Measurements from ENCODE around the gene FRMD4A. TPM values are rescaled to one million over a fixed set of nuclear protein-coding genes. Genes with fewer than 3 reads are reported as not detected.
A peak's percentile ranks its signal among the peaks of the same experiment; 100 is the strongest.

Gene FRMD4A
- total and polyA plus RNA-seq, 11 donors, result 12.2 to 58.1 (median 28.1) TPM

DNA sequence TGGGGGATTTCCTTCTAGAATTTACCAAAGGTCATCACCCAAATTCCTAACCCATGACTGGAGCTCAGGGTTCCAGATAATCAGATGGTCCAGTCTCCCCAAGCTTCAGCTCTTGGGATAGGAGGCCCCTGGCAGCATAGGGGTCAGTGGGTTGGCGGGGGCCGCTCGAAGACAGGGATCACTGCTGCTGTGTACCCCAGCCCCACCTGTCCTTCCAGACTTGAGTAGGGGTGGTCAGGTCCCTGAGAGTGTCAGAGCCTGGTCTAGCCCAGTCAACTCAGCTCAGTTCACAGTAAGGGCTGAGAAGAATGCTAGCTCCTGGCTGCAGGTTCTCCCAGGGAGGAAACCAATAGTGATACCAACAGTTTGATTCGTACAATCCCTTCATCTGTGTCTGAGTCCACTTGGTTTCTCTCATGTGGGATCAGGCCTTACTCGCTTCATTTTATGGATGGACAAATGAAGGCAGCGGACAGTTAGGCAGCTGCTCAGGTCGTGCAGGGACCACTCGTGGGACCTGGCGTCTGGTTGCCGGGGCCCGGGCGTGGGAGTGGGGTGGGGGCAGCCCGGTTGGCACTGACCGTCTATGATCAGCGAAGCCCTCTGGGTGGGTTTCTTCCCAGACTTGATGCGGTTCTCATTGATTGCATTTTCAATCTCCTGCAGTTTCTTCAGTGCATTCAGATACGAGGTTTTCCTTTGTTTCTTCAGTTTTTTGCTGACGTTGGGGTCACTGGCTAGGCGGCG lies 665.0 kb downstream of the FRMD4A start:
- DNase-seq (no peak), ATAC-seq (no peak)
- TF ChIP-seq POLR2A (IDR thresholded peaks at IDR 0.05), result no peak
- TF ChIP-seq, protein P1, sequence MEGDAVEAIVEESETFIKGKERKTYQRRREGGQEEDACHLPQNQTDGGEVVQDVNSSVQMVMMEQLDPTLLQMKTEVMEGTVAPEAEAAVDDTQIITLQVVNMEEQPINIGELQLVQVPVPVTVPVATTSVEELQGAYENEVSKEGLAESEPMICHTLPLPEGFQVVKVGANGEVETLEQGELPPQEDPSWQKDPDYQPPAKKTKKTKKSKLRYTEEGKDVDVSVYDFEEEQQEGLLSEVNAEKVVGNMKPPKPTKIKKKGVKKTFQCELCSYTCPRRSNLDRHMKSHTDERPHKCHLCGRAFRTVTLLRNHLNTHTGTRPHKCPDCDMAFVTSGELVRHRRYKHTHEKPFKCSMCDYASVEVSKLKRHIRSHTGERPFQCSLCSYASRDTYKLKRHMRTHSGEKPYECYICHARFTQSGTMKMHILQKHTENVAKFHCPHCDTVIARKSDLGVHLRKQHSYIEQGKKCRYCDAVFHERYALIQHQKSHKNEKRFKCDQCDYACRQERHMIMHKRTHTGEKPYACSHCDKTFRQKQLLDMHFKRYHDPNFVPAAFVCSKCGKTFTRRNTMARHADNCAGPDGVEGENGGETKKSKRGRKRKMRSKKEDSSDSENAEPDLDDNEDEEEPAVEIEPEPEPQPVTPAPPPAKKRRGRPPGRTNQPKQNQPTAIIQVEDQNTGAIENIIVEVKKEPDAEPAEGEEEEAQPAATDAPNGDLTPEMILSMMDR (IDR thresholded peaks at IDR 0.05), result no peak
- no peak overlapping the region for H3K4me3 ChIP-seq
- peaks cover 0 to 100% (median 97%) of the 10 kb centered on the region in 9 donors for H3K36me3 ChIP-seq
- peaks cover 0 to 14% (median 2%) of the 10 kb centered on the region in 12 donors for H3K4me1 ChIP-seq
- WGBS, 4 donors, result 93 to 96% (median 95%) methylated on average over 20 of the region's 20 CpGs
- H3K27me3 ChIP-seq, result no peaks in the 10 kb centered on the region
- no peak overlapping the region for H3K27ac ChIP-seq
- no peaks in the 10 kb centered on the region for H3K9me3 ChIP-seq
- intact Hi-C loops (cut with DNase I), result loop anchor here in 4 of 10 donors (5.0 to 10.0 kb wide), 4 partner anchors 37 to 51 kb away; no protein-coding TSS in a partner anchor

DNA sequence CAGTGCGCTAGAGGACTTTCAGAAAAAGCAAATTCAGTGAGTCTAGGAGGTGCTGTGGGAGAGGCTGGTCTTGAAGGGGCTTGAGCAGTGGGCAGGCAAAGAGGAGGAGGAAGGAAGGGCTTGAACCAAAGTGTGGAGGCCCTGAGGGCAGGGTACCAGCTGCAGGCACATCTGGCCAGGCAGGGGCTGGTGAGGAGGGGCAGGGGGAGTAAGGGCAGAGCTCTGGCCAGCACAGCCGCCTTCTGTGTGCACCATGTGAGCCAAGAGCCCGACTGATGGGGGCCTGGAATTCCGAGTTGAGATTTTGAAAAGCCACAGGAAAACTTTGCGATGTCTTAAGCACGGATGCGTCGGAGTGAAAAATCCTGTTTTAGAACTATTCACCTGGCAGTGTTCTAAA lies 669.5 kb downstream of the FRMD4A start:
- 58 to 73% (median 67%) methylated on average over 8 of the region's 8 CpGs for WGBS, 4 donors
- DNase-seq (no peak), ATAC-seq (peak in 1 of 4 donors; percentile 14)
- intact Hi-C loops (cut with DNase I), result loop anchor here in 7 of 10 donors (2.0 to 10.0 kb wide), 6 partner anchors 46 to 118 kb away; no protein-coding TSS in a partner anchor
- peaks cover 0 to 95% (median 82%) of the 10 kb centered on the region in 9 donors for H3K36me3 ChIP-seq
- TF ChIP-seq, protein P1 (IDR thresholded peaks at IDR 0.05), result no peak
- no peak for TF ChIP-seq POLR2A (IDR thresholded peaks at IDR 0.05)
- peaks cover 0 to 28% (median 20%) of the 10 kb centered on the region in 12 donors for H3K4me1 ChIP-seq
- H3K27ac ChIP-seq, result peak overlapping the region in 6 of 12 donors; percentile 12 to 69 (median 40)
- no peaks in the 10 kb centered on the region for H3K9me3 ChIP-seq
- no peaks in the 10 kb centered on the region for H3K27me3 ChIP-seq
- no peak overlapping the region for H3K4me3 ChIP-seq

DNA sequence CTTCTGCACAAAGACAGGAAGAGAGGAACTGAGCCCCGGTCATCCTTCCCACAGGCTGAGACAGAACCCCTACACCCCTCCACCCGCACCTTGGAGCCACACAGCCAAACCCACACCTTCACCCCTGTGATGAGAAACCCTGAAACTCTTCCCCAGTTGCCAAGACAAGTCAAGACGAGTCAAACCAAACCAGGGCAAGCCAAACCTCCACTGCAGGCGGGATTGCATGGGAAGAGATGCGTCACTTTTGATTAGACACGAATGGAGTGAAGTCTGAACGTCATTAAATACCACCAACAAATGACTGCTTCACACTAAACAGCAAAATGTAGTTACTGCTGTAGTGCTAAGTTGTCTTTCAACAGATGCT lies 670.2 kb downstream of the FRMD4A start:
- peak in 2 of 4 donors; percentile 20 to 21 for ATAC-seq
- no peak overlapping the region for H3K4me3 ChIP-seq
- intact Hi-C loops (cut with DNase I), result loop anchor here (1.0 to 10.0 kb wide), 8 partner anchors 46 to 118 kb away; no protein-coding TSS in a partner anchor
- TF ChIP-seq, protein P1 (IDR thresholded peaks at IDR 0.05), result no peak
- TF ChIP-seq POLR2A (IDR thresholded peaks at IDR 0.05), result no peak
- peaks cover 0 to 95% (median 82%) of the 10 kb centered on the region in 9 donors for H3K36me3 ChIP-seq
- no peak for DNase-seq
- peak overlapping the region in 10 of 12 donors; percentile 12 to 76 (median 46) for H3K27ac ChIP-seq
- H3K4me1 ChIP-seq, result peaks cover 0 to 28% (median 20%) of the 10 kb centered on the region in 12 donors
- 60 to 73% (median 66%) methylated on average over 7 of the region's 7 CpGs for WGBS, 4 donors
- H3K27me3 ChIP-seq, result no peaks in the 10 kb centered on the region
- no peaks in the 10 kb centered on the region for H3K9me3 ChIP-seq

DNA sequence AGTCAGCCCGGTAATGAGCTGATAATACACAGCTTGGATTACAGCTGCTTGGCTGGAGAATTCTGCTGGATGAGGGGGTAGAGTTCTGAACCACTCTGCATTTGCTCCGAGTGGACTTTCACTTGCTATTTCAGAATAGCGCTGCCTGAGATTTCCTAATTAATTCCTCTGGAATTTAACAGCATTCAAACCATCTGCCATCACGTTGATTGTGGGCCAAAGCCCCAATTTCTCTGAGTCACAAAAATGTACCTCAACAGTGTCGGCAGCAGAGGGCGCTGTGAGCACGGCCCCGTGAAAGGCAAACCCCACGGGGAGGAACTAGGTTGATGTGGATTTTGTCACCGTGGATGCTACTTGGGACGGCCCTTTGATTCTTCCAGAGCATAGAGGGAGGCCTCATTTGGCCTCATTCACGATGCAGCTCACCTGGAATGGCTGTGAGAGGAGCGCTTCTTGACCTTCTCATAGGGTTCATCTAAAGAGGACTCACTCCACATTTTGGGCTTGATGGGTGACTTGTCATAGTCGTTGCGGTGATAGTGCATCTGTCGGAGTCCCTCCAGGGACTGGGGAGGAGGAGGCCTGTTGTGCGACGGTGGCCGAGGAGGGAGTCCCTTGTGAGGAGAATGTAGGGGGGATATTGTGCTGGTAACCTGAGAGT lies 670.7 kb downstream of the FRMD4A start:
- Histone ChIP-seq H3K4me3 (no peak overlapping the region), H3K4me1 (peaks cover 0 to 28% (median 21%) of the 10 kb centered on the region in 12 donors), H3K36me3 (peaks cover 0 to 95% (median 82%) of the 10 kb centered on the region in 9 donors), H3K9me3 (no peaks in the 10 kb centered on the region), H3K27ac (peak overlapping the region; percentile 26 to 76 (median 52)), H3K27me3 (no peaks in the 10 kb centered on the region)
- TF ChIP-seq POLR2A (IDR thresholded peaks at IDR 0.05), result no peak
- TF ChIP-seq, protein P1 (IDR thresholded peaks at IDR 0.05), result peak in 11 of 12 donors; percentile 81 to 97 (median 92)
- peak; percentile 52 to 62 (median 62) for ATAC-seq
- 21 to 29% (median 23%) methylated on average over 19 of the region's 19 CpGs for WGBS, 4 donors
- intact Hi-C loops (cut with DNase I), result loop anchor here (1.0 to 10.0 kb wide), 10 partner anchors 45 to 435 kb away; no protein-coding TSS in a partner anchor
- DNase-seq, result peak; percentile 66 to 86 (median 69)

Measured in heart left ventricle (tissue), 16 donors.